SK-N-SH treated with all-trans-retinoic acid at 6 μM for 48 hours (cell line): ENCODE results near the gene HEXIM2.

Experiments
- ARNTL ChIP-seq: fragments of 450-650 bp; formaldehyde crosslinking; IDR thresholded peaks from 2 replicates; pipeline ENCODE4 v1.5.0; 2020; ENCODE audit warnings: low read depth, mild to moderate bottlenecking, moderate library complexity, borderline replicate concordance
- CREB5 ChIP-seq: fragments of 250-450 bp; sonication (Bioruptor Pico); IDR thresholded peaks from 2 replicates; pipeline ENCODE4 v1.5.1; 2020; ENCODE audit warnings: low read depth, mild to moderate bottlenecking, moderate library complexity
- CSDC2 ChIP-seq: fragments of 250-450 bp; sonication (Bioruptor Pico); IDR thresholded peaks from 2 replicates; pipeline ENCODE4 v1.5.0; 2020; ENCODE audit warnings: mild to moderate bottlenecking, moderate library complexity
- PATZ1 ChIP-seq: fragments of 250-450 bp; sonication (Bioruptor Pico); IDR thresholded peaks from 2 replicates; pipeline ENCODE4 v1.8.0; 2020; ENCODE audit warnings: mild to moderate bottlenecking, moderate library complexity, borderline replicate concordance
- POU6F1 ChIP-seq: fragments of 250-450 bp; sonication (Bioruptor Pico); IDR thresholded peaks from 2 replicates; pipeline ENCODE4 v1.8.0; 2021; ENCODE audit warnings: low read depth, mild to moderate bottlenecking, moderate library complexity, borderline replicate concordance
- TOX ChIP-seq: fragments of 250-450 bp; sonication (Bioruptor Pico); IDR thresholded peaks from 2 replicates; pipeline ENCODE4 v1.8.0; 2021; ENCODE audit warnings: mild to moderate bottlenecking, moderate library complexity, borderline replicate concordance
- ZFP3 ChIP-seq: fragments of 250-450 bp; sonication (Bioruptor Pico); IDR thresholded peaks from 2 replicates; pipeline ENCODE4 v1.5.0; 2020; ENCODE audit warnings: mild to moderate bottlenecking, moderate library complexity
- ZNF565 ChIP-seq: fragments of 450-650 bp; formaldehyde crosslinking; conservative IDR thresholded peaks from 2 replicates; pipeline ENCODE4 v1.5.0; 2020; ENCODE audit warnings: low read depth, mild to moderate bottlenecking, moderate library complexity
- ZNF70 ChIP-seq: fragments of 450-650 bp; formaldehyde crosslinking; IDR thresholded peaks from 2 replicates; pipeline ENCODE4 v1.5.0; 2020; ENCODE audit warnings: mild to moderate bottlenecking, moderate library complexity

- no peak for TF ChIP-seq ZFP3 (CRISPR knock-in tag)
- no peak for TF ChIP-seq CSDC2 (CRISPR knock-in tag)
- no peak for TF ChIP-seq ZNF70 (CRISPR knock-in tag)
- no peak for TF ChIP-seq ARNTL (CRISPR knock-in tag)
- no peak for TF ChIP-seq PATZ1 (CRISPR knock-in tag)
- TF ChIP-seq ZNF565 (CRISPR knock-in tag): no peak
- TF ChIP-seq TOX (CRISPR knock-in tag): no peak
- TF ChIP-seq POU6F1 (CRISPR knock-in tag): no peak
- TF ChIP-seq CREB5 (CRISPR knock-in tag): no peak
Observed at GRCh38 chr17:45116434-45117016, 45.1 kb upstream of the HEXIM2 start.
